Fibroblast of skin of left biceps (primary cell): ENCODE results near the gene PABPC3.

ENCODE experiments used
- DNase-seq, 2 experiments: peaks; one replicate each; pipeline ENCODE4 v3.0.0-alpha.2; 2013; ENCODE audit warnings: low read depth in 2 of 2

PABPC3 gene

DNA sequence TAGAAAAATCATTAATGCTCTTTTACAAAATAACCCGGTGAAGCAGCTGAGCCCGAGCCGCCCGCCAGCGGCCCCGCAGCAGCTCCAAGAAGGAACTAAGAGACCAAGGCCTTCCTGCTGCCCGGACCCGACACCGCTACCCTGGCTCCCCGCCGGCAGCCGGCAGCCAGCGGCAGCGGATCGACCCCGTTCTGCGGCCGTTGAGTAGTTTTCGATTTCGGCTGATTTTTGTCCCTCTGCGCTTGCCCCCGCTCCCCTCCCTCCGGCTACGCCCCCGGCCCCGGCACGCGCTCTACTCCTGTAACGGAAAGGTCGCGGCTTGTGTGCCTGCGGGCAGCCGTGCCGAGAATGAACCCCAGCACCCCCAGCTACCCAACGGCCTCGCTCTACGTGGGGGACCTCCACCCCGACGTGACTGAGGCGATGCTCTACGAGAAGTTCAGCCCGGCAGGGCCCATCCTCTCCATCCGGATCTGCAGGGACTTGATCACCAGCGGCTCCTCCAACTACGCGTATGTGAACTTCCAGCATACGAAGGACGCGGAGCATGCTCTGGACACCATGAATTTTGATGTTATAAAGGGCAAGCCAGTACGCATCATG is at the start of gene PABPC3:
Gene PABPC3 (plus strand): TSS at position 286 of the 603 bp plus-strand sequence. CDS start 63 bp downstream, at position 349.
- no peak for DNase-seq

DNA sequence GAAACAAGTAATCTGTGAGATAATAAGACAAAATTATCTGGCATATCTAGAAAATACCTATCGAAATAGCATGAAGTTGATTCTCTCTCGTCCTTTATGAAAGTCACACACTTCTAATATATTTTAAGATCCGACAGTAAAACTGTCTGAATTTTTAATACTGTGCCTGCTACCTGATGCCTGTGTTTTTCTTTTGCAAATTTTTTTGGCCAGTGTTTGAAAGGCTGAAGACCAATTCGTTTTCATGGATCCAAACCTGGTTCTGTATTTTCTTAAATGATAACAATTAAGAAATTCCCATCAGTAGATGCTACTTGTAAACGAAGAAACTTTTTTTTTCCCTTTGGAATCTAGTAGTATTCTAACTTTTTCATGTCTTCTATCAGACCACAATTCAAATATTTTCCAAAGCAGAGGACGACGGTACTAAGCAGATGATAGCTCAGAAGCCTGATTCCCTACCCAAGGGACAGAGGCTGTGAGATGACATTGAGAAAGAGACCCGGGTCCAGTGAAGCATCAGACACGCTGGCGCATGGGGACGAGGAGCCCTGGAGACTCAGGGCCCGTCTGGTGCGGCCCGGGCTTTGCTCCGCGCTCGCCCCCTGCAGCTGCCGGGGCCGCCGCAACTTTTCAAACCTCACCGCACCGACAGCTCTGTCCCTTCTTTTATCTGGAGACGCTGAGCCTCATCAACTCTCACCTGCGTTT is 49.5 kb upstream of the PABPC3 start:
- DNase-seq: no peak

DNA sequence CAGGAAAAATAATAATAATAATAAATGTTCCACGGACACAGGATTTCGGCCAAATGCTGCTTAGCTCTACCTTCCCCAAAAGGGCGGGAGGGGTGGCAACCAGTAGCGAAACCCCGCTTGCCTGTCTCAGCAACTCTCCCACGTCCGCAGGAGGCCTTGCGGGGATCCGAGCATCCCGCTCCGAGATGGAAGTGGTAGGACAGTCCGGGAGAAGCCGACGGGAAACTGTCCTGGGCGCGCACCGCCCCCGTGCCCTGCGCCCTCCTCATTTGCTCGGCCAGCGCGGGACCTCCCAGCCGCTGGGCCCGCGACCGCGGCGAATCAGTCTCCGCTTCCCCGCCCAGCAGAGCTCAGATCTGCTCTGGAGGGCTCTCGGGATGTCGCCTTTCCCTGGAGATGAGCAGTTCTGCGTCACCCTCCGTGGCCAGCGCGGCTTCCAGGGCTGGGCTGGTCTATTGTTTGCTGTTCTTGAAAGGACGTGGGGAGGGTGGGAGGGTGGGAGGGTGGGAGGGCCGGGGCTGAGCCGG is 48.9 kb upstream of the PABPC3 start:
- no peak for DNase-seq

DNA sequence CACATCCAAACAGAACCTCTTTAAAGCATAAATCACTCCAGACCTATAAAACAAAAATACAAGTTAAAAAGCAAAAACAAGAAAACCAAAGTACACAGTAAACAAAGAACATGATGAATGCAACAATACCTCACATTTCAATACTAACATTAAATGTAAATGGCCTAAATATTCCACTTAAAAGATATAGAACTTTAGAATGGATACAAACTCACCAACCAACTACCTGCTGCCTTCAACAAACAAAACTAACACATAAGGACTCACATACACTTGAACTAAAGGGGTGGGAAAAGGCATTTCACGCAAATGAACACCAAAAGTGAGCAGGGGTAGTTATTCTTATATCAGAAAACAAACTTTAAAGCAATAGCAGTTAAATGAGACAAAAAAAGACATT is 44.9 kb upstream of the PABPC3 start:
- DNase-seq: no peak

DNA sequence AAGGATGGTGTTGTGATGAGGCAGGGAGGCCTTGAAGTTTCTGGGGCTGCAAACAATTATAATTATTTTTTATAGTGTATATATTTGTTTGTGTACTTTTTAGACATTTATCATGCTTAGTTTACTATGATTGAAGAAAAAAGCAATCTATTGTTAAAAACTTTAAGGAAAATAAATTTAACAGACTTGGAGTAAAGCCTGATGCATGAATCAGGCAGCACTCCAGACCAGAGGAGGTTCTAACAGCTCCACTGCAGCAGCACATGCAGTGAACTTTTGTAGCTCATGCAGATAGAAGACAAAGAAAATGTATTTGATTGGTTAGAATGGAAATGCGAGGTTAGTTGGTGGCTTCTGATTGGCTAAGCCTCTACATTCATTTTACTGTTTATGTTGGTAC is 36.8 kb upstream of the PABPC3 start:
- no peak for DNase-seq

DNA sequence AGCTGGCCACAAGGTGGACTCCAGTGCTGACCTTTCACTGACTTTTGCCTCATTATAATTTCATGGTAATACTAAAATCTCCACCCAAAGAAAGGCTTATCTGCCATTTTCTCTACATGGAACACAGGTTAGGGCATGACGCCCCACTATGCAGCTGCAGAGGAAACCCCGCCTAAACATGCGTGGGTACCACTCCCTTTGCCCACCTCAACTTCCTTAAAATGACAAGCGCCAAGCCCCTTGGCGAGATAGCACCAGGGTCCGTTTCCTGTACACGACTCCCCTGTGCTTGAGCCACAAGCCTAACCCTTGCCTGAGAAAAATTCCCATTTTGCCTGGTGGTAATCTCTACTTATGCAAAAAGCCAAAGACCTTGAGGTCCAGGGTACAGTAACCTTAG is 36.0 kb upstream of the PABPC3 start:
- DNase-seq: no peak

DNA sequence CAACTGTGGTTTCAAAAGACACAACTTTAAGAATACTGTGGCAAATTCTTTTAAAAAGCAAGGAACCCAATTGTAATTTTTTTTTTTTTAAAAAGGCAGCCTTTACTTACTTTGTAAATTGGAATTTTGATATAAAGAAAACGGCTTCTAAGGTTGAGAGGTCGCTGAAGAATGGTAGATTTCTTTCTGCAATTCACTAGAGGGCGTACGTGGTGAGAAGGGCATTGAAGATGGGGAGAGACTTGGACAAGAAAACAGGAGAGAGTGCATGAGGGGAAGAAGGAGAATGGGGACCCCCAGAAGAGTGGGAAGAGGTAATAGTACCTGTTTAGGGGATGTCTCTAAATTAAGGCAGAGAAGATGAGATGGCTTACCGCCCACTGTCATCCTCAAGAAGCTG is 33.5 kb upstream of the PABPC3 start:
- DNase-seq: no peak

DNA sequence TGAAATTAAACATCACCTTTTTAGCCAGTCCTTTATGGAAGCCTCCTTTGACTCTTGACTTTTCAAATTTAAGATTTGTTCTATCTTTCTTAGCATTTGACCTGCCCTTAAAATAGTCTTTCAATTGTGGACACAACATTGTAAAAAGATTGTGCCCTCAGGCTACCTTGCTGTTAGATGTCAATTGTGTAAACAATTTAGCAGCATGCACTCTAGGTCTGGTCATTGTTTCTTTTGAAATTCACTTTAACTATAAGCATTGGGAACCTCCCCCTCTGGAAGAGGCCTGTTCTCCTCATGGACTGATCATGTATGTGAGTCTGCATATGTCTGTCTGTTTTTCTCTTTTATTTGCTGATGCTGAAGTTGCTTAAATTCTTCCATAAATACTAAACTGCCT is 31.5 kb upstream of the PABPC3 start:
- DNase-seq: no peak

DNA sequence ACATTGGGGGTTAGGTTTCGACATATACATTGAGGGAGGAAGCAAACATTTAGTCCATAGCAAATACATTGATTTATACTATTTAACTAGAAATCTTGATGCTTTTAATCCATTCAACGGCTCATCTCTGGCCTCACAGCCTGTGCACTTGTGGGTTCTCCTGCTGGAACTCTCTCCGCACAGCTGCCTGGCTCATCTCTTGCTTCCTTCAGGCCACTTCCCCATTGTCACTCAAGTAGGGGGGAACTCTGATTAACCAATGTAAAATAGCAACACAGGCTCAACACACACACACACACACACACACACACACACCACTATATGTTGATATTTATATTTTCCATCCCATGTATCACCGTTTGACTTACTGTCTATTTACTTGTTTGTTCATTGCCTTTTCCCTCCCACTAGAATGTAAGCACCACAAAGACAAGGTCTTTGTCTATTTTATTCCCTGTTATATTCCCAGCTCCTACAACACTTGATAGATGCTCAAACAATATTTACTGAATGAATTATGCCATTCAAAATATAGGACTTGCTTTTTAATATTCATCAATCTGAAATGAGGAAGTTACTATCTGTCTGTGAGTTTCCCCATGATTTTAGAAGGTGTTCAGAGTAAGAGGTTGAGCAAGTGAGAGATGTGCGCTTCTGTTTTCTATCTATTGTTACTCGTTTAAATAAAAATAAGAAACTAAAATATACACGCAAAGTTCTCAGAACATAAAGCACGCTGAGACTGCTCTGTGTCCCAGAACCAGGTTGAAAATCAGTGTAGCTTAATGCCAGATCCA is 29.8 kb upstream of the PABPC3 start:
- DNase-seq: no peak

DNA sequence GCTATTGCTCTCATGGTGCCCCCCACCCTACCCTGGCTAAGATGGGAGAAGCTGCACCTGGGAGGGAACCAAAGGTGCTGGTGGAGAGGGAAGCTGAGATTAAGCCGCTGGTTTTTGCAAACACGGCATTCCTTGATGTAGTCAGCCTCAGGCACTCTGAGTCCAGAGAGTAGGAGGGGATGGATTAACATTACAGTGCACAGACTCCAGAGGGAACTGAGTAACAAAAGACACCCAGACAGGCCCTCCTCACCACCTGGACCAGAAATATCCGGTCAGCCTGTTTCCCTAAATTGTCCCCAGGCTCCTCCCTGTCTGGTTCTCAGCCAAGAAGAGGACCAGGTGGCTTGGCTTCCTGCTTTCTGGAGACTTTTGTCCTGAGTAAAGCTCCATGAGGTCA is 28.9 kb upstream of the PABPC3 start:
- no peak for DNase-seq

DNA sequence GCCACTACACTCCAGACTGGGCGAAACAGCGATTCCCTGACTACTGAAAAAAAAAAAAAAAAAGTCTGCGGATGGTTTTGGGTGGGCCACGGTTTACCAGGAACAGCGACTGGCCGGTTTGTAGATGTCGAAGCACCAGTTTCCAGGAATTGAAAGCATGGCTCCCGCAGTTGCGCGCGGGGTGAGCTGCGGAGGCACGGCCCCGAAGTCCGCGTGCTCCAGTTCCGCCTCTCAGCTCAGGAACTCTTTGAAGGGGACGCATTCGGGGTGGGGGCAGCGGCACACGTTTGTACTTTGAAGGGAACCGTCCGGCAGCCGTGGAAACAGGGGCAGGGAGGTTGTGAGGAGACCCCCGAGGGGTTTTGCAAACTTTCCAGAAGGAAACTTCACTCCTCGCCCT is 27.1 kb upstream of the PABPC3 start:
- DNase-seq: no peak

DNA sequence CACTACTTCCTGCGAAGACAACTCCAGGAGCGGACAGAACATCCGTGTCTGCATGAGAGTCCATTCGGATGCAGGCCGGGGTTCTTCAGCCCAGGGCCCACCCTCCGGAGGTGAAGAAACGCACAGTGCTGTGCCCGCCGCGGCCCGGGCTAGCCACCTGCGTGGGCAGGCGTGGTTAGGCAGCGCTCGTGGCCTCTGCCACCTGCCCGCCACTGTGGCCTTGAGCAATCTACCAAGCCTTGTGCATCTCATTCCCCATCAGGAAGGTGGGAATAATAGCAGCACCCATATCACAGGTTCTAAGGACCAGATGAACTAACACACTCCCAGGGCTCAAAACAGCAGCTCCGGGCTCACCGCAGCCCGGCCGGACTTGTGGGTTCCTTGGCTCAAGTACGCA is 26.7 kb upstream of the PABPC3 start:
- DNase-seq: no peak

DNA sequence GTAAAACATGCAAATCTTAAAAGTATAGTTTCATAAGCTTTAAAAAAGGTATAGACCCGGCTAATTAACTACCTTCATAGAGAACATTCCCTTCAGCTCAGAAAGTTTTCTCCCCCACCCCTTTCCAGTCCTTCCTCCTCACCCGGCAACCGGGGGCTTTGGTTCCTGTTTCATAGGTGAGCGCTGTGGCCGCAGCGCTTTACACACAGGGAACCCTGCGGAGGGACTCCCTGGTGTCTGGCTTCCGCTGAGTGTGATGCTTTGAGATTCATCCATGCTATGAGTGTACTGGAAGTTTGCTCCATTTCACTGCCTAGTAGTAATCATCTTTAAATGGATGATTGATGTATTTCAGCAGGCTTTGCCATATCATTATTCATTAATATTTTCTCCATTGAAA is 26.0 kb upstream of the PABPC3 start:
- DNase-seq: no peak

DNA sequence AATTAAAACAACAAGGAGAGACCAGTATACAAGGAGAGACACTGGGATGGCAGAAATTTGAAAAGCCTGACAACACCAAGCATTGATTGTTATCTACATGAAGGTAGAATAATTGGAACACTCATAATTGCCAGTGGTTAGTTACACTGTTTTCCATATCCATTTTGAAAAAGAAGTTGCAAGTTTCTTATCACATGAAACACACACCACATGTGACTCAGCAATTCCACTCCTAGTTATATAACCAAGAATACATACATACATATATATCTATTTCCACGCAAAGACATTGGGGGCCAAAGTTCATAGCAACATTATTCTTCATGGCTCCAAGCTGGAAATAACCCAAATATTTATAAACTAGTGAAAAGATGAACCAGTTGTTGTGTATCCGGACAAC is 15.2 kb upstream of the PABPC3 start:
- no peak for DNase-seq

DNA sequence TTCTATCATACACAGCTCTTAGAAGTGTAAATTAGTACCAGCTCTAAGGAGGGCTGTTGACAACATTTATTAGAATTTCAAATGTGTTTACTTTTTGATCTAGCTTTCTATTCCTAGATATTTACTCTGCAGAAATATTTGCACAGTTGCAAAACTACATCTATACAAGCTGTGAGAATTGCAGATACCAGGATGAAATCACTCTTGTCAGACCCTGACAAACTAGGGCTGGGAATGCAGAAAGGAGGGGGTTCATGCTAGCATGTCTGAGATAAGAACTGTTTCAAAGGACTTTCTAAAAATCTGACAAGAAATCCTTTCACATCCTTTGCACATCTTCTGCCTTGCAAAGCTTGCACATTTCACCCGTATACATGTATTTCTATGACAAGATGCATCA is 11.8 kb upstream of the PABPC3 start:
- no peak for DNase-seq

DNA sequence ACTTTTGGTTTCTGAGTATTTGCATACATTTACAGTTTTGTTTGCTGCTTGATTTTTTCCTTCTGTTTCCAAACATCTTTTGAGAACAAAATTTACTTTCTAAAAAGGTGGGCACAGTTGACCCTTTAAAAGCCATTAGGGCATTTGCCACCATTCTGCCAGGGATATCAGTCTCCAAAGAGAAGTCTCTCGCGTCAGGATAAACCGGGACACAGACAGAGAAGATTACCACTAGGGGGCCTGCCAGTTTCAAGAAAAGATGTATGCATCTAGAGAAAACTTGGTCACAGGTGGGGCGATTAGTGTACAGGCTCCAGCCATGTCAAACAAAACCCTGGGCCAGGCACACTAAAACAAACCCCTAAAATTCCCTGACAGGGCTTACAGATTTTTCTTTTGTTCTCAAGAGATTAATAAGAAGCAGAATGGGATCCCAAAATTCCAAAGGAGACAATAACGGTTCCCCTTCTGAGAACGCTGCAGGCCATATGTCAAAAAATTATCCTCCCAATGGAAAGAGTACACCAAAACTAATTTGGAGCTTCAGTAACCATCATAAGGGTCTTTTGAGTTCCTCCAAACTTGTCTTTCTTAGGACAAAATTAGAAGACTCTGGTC is 10.7 kb upstream of the PABPC3 start:
- DNase-seq: no peak

DNA sequence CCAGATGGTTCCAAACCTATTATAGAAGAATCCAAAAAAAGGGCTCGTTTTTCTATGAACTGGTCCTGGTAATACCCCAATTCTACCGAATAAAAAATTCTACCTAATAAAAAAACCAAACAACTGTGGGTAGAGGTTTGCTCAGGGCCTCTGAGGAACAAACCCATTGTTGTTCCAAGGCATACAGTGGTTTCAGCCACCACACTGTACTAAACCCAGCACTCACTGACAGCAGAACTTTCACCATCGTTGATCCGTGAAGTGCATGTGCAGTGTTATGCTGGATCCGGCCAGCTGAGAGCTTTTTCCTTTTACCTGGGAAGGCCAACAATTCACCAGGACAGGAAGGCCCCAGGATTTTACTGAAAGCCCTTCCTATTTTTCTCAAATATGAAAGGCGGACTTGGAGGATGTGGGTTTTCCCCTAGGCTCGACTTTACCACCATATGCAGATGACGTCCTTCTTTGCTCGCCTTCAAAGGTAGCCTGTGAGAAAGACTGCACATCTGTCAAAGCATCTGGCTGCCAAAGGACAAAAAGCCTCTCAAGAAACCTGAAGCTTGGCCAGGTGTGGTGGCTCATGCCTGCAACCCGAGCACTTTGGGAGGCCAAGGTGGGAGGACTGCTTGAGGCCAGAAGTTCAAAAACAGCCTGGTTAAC is 7.2 kb upstream of the PABPC3 start:
- no peak for DNase-seq

DNA sequence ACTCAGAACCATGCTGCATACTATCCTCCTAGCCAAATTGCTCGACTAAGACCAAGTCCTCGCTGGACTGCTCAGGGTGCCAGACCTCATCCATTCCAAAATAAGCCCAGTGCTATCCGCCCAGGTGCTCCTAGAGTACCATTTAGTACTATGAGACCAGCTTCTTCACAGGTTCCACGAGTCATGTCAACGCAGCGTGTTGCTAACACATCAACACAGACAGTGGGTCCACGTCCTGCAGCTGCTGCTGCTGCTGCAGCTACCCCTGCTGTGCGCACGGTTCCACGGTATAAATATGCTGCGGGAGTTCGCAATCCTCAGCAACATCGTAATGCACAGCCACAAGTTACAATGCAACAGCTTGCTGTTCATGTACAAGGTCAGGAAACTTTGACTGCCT is 1.5 kb downstream of the PABPC3 start:
- DNase-seq: no peak

DNA sequence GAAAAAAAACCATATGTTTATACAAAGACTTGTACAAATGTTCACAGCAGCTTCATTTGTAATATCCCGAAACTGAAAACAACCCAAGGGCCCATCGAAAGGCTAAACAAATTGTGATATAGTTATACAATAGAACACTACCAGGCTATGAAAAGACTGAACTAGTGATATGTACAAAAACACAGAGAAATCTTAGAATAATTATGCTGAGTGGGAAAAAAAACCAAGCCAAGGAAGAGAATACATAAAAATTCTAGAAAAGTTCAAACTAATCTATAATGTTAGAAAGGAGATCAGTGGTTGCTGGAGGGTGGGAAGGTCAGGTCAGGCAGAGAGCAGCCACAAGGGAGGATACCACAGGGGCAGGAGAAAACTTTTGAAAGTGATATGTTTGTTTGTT is 7.8 kb downstream of the PABPC3 start:
- no peak for DNase-seq

DNA sequence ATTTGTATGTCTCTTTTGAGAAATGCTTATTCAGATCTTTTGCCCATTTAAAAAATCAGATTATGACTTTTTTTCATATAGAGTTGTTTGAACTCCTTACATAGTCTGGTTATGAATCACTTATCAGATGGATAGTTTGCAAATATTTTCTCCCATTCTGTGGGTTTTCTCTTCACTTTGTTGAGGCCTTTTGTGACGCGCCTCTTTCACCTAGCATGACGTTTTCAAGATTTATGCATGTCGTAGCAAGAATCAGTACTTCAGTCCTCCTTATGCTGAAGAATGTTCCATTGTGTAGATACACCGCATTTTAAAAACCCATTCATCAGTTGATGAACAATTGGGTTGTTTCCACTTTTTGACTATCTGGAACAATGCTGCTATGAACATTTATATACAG is 13.4 kb downstream of the PABPC3 start:
- no peak for DNase-seq

DNA sequence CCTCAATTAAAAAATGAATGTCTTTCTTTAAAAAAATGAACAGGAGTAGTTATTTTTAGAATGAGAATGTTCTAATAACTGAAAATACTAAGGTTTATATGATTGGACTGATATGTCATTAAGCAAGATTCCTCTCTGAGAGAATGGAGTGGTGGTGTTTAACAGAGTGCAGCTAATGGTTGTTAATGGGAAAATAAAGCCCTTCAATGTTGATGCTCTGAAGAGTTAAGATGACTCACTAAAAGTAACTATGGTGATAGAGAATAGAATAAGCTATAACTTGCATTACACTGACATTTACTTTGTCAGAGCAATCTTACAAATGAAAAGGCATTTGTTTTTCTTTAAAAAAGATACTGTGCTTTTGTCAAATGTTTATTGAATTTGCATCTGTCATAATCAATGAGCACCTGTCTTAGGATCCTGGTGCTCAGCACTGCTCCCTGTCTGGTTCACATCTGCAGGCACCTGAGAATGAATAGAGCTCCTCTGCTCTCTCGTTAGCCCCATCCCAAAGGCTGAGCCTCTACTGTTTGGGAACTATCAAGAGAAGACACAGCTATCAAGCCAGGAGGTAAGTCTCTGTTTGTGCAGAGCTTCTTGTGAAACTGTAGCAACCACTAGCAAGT is 15.1 kb downstream of the PABPC3 start:
- DNase-seq: no peak
